Lung (tissue), 12 donors: ENCODE results near the gene PCMT1. TPM values are rescaled to one million over a fixed set of nuclear protein-coding genes. Genes with fewer than 3 reads are reported as not detected.
"Not testable (repeated sequence)": the region's sequence is repeated elsewhere in the genome, so short reads cannot be mapped to it uniquely, and the experiment has no call there.

Source experiments
- ATAC-seq: fragments of 200-7000 bp; cut with Tn5 transposase; one replicate; pipeline ENCODE4 v1.9.1; 2020; ENCODE audit warnings: moderate number of reproducible peaks; ENCODE audit not compliant: insufficient read depth, low FRiP score
- DNase-seq, 3 donors: peaks; one replicate each; pipeline ENCODE4 v3.0.0-alpha.2; 2013 to 2017
- H3K27ac ChIP-seq, 2 donors: one replicate each; pipeline ENCODE4 v1.5.1; 2013; ENCODE audit warnings: mild to moderate bottlenecking in 2 of 2, moderate library complexity in 2 of 2, control low read depth in 1 of 2, inconsistent platforms in 1 of 2, low read depth in 1 of 2, low read length in 1 of 2
- H3K27me3 ChIP-seq, 3 donors: one replicate each; pipeline ENCODE4 v1.5.1; 2013; ENCODE audit warnings: low read length in 2 of 3; ENCODE audit not compliant: control insufficient read depth in 3 of 3, insufficient read depth in 3 of 3
- H3K36me3 ChIP-seq, 4 donors: one replicate each; pipeline ENCODE4 v1.5.1; 2013; ENCODE audit warnings: low read length in 4 of 4, mild to moderate bottlenecking in 1 of 4, moderate library complexity in 1 of 4; ENCODE audit not compliant: control insufficient read depth in 4 of 4, insufficient read depth in 4 of 4
- H3K4me1 ChIP-seq, 5 donors: one replicate each; pipeline ENCODE4 v1.5.1; 2013; ENCODE audit warnings: low read length in 5 of 5, mild to moderate bottlenecking in 2 of 5, moderate library complexity in 1 of 5; ENCODE audit not compliant: control insufficient read depth in 5 of 5, insufficient read depth in 5 of 5
- H3K4me3 ChIP-seq: one replicate; pipeline ENCODE4 v1.5.1; 2013; ENCODE audit warnings: mild to moderate bottlenecking, control low read depth, moderate library complexity
- H3K9ac ChIP-seq, 2 donors: one replicate each; pipeline ENCODE4 v1.5.1; 2013; ENCODE audit warnings: low read length in 2 of 2, control low read depth in 1 of 2; ENCODE audit not compliant: insufficient read depth in 1 of 2
- H3K9me3 ChIP-seq, 4 donors: one replicate each; pipeline ENCODE4 v1.5.1; 2013; ENCODE audit warnings: low read length in 3 of 4, mild to moderate bottlenecking in 1 of 4, moderate library complexity in 1 of 4; ENCODE audit not compliant: control insufficient read depth in 4 of 4, insufficient read depth in 3 of 4
- CTCF ChIP-seq: IDR thresholded peaks from 2 replicates; pipeline ENCODE4 v1.5.1; 2012; ENCODE audit warnings: mild to moderate bottlenecking; ENCODE audit errors: control extremely low read depth, extremely low read depth
- WGBS, 2 donors: extraction: QIAGEN DNeasy Blood & Tissue Kit; methylation state at CpG; one replicate each; pipeline ENCODE4 v1.1.7; 2013; 5-methylcytosine and 5-hydroxymethylcytosine counted together
- polyA plus RNA-seq, 2 donors: library from polyadenylated mRNA; stranded (reverse); fragments of 200-250 nt; gene quantifications; one replicate each; pipeline ENCODE4 v1.2.1, GENCODE V29; 2013
- total RNA-seq, 2 donors: library from RNA; depleted of rRNA in 1 of 2; stranded (reverse); fragments of >200 nt in 1 of 2; gene quantifications; one replicate each; pipeline ENCODE4 v1.2.1, GENCODE V29; 2014 to 2021
- donor health status: control.
- donor health status: control.
- donor health status: Bipolar disorder and iron deficiency.
- donor health status: healthy.
- donor health status: DM: yes; HTN: yes; CAD: no.

The PCMT1 gene
- total and polyA plus RNA-seq, 4 donors, result 32.6 to 91.2 (median 61.1) TPM

GRCh38 chr6:149844480-149844879 lies 94.9 kb downstream of the PCMT1 start:
- Histone ChIP-seq H3K4me3 (no peak overlapping the region), H3K36me3 (peaks cover 0 to 3% (median 1%) of the 10 kb centered on the region in 4 donors), H3K9ac (no peak overlapping the region), H3K4me1 (peaks cover 0 to 16% (median 4%) of the 10 kb centered on the region in 5 donors), H3K27ac (no peak overlapping the region), H3K27me3 (no peaks in the 10 kb centered on the region), H3K9me3 (no peaks in the 10 kb centered on the region)
- no peak for TF ChIP-seq CTCF
- ATAC-seq (no peak), DNase-seq (no peak)
- whole genome bisulfite sequencing, 2 donors, result 94 to 96% methylated on average over 2 of the region's 2 CpGs

GRCh38 chr6:149845549-149845948 lies 96.0 kb downstream of the PCMT1 start:
- no peaks in the 10 kb centered on the region for H3K27me3 ChIP-seq
- TF ChIP-seq CTCF, result no peak
- peaks cover 0 to 13% (median 4%) of the 10 kb centered on the region in 5 donors for H3K4me1 ChIP-seq
- no peaks in the 10 kb centered on the region for H3K9me3 ChIP-seq
- DNase-seq (no peak), ATAC-seq (no peak)
- 78 to 81% methylated on average over 3 of the region's 3 CpGs for WGBS, 2 donors
- no peak overlapping the region for H3K4me3 ChIP-seq
- H3K36me3 ChIP-seq, result peaks cover 0 to 3% (median 1%) of the 10 kb centered on the region in 4 donors
- H3K9ac ChIP-seq, result no peak overlapping the region
- H3K27ac ChIP-seq, result no peak overlapping the region

GRCh38 chr6:149846321-149846720 lies 96.8 kb downstream of the PCMT1 start:
- Histone ChIP-seq H3K27me3 (no peaks in the 10 kb centered on the region), H3K9ac (no peak overlapping the region), H3K4me3 (no peak overlapping the region), H3K9me3 (no peaks in the 10 kb centered on the region), H3K4me1 (peaks cover 0 to 10% (median 0%) of the 10 kb centered on the region in 5 donors), H3K36me3 (peaks cover 0 to 5% (median 3%) of the 10 kb centered on the region in 4 donors), H3K27ac (peak overlapping the region in 1 of 2 donors; percentile 13)
- peak; percentile 74 for ATAC-seq
- WGBS, 2 donors, result 65 to 79% methylated on average over 7 of the region's 7 CpGs
- no peak for TF ChIP-seq CTCF
- peak in 2 of 3 donors; percentile 11 to 24 for DNase-seq

GRCh38 chr6:149847939-149848267 lies 98.4 kb downstream of the PCMT1 start:
- no peak for TF ChIP-seq CTCF
- H3K27me3 ChIP-seq, result no peaks in the 10 kb centered on the region
- peaks cover 0 to 15% (median 0%) of the 10 kb centered on the region in 5 donors for H3K4me1 ChIP-seq
- ATAC-seq (no peak), DNase-seq (no peak)
- H3K27ac ChIP-seq, result no peak overlapping the region
- H3K9ac ChIP-seq, result no peak overlapping the region
- H3K4me3 ChIP-seq, result no peak overlapping the region
- WGBS, 2 donors, result 83 to 87% methylated on average over 4 of the region's 4 CpGs
- H3K9me3 ChIP-seq, result no peaks in the 10 kb centered on the region
- H3K36me3 ChIP-seq, result peaks cover 0 to 7% (median 2%) of the 10 kb centered on the region in 4 donors

GRCh38 chr6:149848343-149848742 lies 98.8 kb downstream of the PCMT1 start:
- not testable (repeated sequence) for DNase-seq, H3K27ac ChIP-seq, H3K9ac ChIP-seq, H3K36me3 ChIP-seq, H3K27me3 ChIP-seq, H3K9me3 ChIP-seq, H3K4me3 ChIP-seq, ATAC-seq
- H3K4me1 ChIP-seq, result peaks cover 0 to 15% (median 0%) of the 10 kb centered on the region in 5 donors
- WGBS, 2 donors, result 83 to 86% methylated on average over 4 of the region's 4 CpGs
